ENCODE data around the gene CYP4B1. TPM values are rescaled to one million over a fixed set of nuclear protein-coding genes. Genes with fewer than 3 reads are reported as not detected.

CYP4B1 gene
- total and polyA plus RNA-seq, 11 donors = 1.5 to 103 (median 10.0) TPM; not detected in 1

- WGBS, 4 donors = 75 to 92% (median 85%) methylated on average over 3 to 4 of the region's 4 CpGs
- intact Hi-C loops (cut with DNase I) = loop anchor here in 1 of 10 donors (10.0 kb wide), 1 partner anchor 110 kb away; no protein-coding TSS in a partner anchor
Observed at GRCh38 chr1:46755121-46755520, 43.7 kb upstream of the CYP4B1 start.

DNA sequence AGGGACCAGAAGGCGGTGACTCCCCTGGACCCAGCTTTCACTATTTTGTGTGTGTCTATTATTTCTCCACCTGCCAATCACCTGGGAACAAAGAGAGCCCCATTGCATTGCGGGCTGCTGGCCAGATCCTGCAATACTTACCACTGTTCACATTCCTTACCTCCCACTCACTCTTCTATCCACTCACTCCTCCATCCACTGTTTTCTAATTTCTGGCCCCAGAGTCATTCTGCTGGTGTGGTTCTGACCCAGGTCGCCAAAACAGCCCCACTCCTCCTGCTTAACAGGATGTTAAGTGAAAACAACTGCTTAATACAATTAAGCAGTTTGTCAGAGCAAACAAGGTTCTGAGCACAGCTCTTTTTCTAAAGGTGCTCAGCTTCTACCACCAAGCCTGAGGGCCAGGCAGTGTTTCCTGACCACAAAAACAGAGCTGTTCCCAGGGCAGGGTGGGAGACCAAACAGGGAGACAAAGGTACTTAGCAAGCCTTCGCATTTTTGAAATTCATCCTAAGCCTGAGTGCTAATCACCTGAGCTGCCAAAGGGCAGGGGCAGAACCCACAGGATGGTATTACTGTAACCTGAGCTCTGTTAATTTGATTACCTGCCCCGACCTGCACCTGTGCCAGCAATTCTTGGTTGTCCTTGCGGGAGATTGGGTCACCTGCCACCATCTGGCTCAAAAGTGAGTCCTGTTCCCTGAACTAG lies 41.4 kb upstream of the CYP4B1 start:
- ATAC-seq = no peak
- H3K4me3 ChIP-seq = no peak overlapping the region
- H3K9me3 ChIP-seq = peaks cover 0 to 3% (median 0%) of the 10 kb centered on the region in 12 donors
- intact Hi-C loops (cut with DNase I) = loop anchor here in 1 of 10 donors (10.0 kb wide), 1 partner anchor 107 kb away; no protein-coding TSS in a partner anchor
- no peak overlapping the region for H3K27ac ChIP-seq
- WGBS, 4 donors = 52 to 61% (median 54%) methylated on average over 6 of the region's 6 CpGs
- H3K36me3 ChIP-seq = no peaks in the 10 kb centered on the region
- no peak for DNase-seq
- TF ChIP-seq POLR2A (IDR thresholded peaks at IDR 0.05) (no peak), CTCF (IDR thresholded peaks at IDR 0.05) (no peak)
- no peaks in the 10 kb centered on the region for H3K4me1 ChIP-seq
- H3K27me3 ChIP-seq = peaks cover 0 to 6% (median 0%) of the 10 kb centered on the region in 9 donors

More at GRCh38 chr1:46755121-46755520, 43.7 kb upstream of the CYP4B1 start:
- TF ChIP-seq POLR2A (IDR thresholded peaks at IDR 0.05) (no peak), CTCF (IDR thresholded peaks at IDR 0.05) (no peak)
- Histone ChIP-seq H3K9me3 (no peaks in the 10 kb centered on the region), H3K27ac (no peak overlapping the region), H3K27me3 (no peaks in the 10 kb centered on the region), H3K4me3 (no peak overlapping the region), H3K36me3 (no peaks in the 10 kb centered on the region), H3K4me1 (no peaks in the 10 kb centered on the region)
- DNase-seq (no peak), ATAC-seq (no peak)

DNA sequence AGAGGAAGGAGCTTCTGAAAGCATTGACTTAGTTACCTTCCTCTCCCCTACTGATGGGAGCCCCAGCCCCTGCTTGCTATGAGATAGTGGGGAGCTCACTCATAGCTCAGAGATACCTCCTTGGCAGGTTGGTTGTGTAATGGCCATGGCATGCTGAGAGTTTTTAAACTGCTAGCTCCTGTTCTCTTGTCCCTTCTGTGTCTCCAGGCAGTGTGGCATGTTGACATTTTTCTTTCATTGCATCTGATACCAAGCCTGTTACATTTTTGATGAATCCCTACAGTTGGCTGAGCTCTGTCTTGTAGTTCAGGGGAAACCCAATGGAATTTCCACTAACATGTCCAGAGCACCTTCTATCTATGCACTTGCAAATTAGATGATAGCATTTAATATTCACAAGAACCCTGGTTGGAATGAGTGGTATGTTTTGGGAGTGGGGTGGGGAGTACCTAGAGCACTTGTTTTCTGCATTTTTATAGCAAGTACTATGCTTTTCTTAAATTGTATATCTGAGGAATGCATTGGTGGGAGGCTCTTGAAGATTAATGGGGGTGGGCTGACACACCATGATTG lies 40.8 kb upstream of the CYP4B1 start:
- Histone ChIP-seq H3K9me3 (peaks cover 0 to 7% (median 0%) of the 10 kb centered on the region in 12 donors), H3K27ac (no peak overlapping the region), H3K27me3 (peaks cover 0 to 6% (median 0%) of the 10 kb centered on the region in 9 donors), H3K4me3 (no peak overlapping the region), H3K36me3 (no peaks in the 10 kb centered on the region), H3K4me1 (no peaks in the 10 kb centered on the region)
- intact Hi-C loops (cut with DNase I) = loop anchor here in 1 of 10 donors (10.0 kb wide), 1 partner anchor 107 kb away; no protein-coding TSS in a partner anchor
- DNase-seq = no peak
- no peak for ATAC-seq
- TF ChIP-seq CTCF (IDR thresholded peaks at IDR 0.05) = no peak
- no peak for TF ChIP-seq POLR2A (IDR thresholded peaks at IDR 0.05)

GRCh38 chr1:46760558-46761166 lies 38.2 kb upstream of the CYP4B1 start:
- intact Hi-C loops (cut with DNase I) = no loop called here
- no peaks in the 10 kb centered on the region for H3K4me1 ChIP-seq
- TF ChIP-seq CTCF (IDR thresholded peaks at IDR 0.05) (no peak), POLR2A (IDR thresholded peaks at IDR 0.05) (no peak)
- 75 to 80% (median 78%) methylated on average over 2 of the region's 2 CpGs for WGBS, 4 donors
- H3K27me3 ChIP-seq = peaks cover 0 to 6% (median 0%) of the 10 kb centered on the region in 9 donors
- no peak overlapping the region for H3K27ac ChIP-seq
- peaks cover 0 to 7% (median 0%) of the 10 kb centered on the region in 12 donors for H3K9me3 ChIP-seq
- no peaks in the 10 kb centered on the region for H3K36me3 ChIP-seq
- no peak for ATAC-seq
- no peak overlapping the region for H3K4me3 ChIP-seq
- DNase-seq = no peak

Measured in heart left ventricle (tissue), 16 donors.